ENCODE data around the gene COL4A3.

Gene COL4A3

GRCh38 chr2:227287771-227288170 lies 123.3 kb downstream of the COL4A3 start:
- no peak for DNase-seq

- DNase-seq: no peak
Observed at GRCh38 chr2:227292314-227292713, 127.9 kb downstream of the COL4A3 start.

- DNase-seq: no peak
Observed at GRCh38 chr2:227293531-227293930, 129.1 kb downstream of the COL4A3 start.

- no peak for DNase-seq
Observed at GRCh38 chr2:227295806-227296205, 131.4 kb downstream of the COL4A3 start.

GRCh38 chr2:227296671-227297405 lies 132.4 kb downstream of the COL4A3 start:
- DNase-seq: no peak

GRCh38 chr2:227301523-227301922 lies 137.1 kb downstream of the COL4A3 start:
- DNase-seq: no peak

GRCh38 chr2:227308784-227309183 lies 144.4 kb downstream of the COL4A3 start:
- DNase-seq: no peak

- DNase-seq: no peak
Observed at GRCh38 chr2:227310756-227311110, 146.3 kb downstream of the COL4A3 start.

GRCh38 chr2:227311861-227312506 lies 147.6 kb downstream of the COL4A3 start:
- no peak for DNase-seq

- DNase-seq: no peak
Observed at GRCh38 chr2:227312579-227312978, 148.2 kb downstream of the COL4A3 start.

GRCh38 chr2:227313310-227313709 lies 148.9 kb downstream of the COL4A3 start:
- DNase-seq: no peak

- DNase-seq: no peak
Observed at GRCh38 chr2:227317834-227318233, 153.4 kb downstream of the COL4A3 start.

- no peak for DNase-seq
Observed at GRCh38 chr2:227320305-227321094, 156.1 kb downstream of the COL4A3 start.

- DNase-seq: no peak
Observed at GRCh38 chr2:227322530-227323205, 158.2 kb downstream of the COL4A3 start.

- DNase-seq: no peak
Observed at GRCh38 chr2:227323818-227324217, 159.4 kb downstream of the COL4A3 start.

- DNase-seq: peak in 20 of 56 donors; percentile 6 to 79 (median 44)
Observed at GRCh38 chr2:227324642-227324994, 160.2 kb downstream of the COL4A3 start.

GRCh38 chr2:227324995-227325838 lies 160.8 kb downstream of the COL4A3 start, which contains the start of gene MFF:
MFF (plus strand) TSS chr2:227325251; CDS start chr2:227330666, 5,415 bp downstream.
- DNase-seq: peak in 55 of 56 donors; percentile 29 to 94 (median 87)

- DNase-seq: peak in 22 of 56 donors; percentile 12 to 67 (median 42)
Observed at GRCh38 chr2:227325839-227326195, 161.4 kb downstream of the COL4A3 start.

- DNase-seq: no peak
Observed at GRCh38 chr2:227326783-227327182, 162.4 kb downstream of the COL4A3 start.

GRCh38 chr2:227335713-227336112 lies 171.3 kb downstream of the COL4A3 start:
- peak in 1 of 56 donors; percentile 14 for DNase-seq

- DNase-seq: no peak
Observed at GRCh38 chr2:227337442-227337841, 173.0 kb downstream of the COL4A3 start.

All from nucleus accumbens (tissue), 56 donors.